ENCODE data around the gene TRIM44.
"Not testable (repeated sequence)": the region's sequence is repeated elsewhere in the genome, so short reads cannot be mapped to it uniquely, and the experiment has no call there.

TRIM44 gene

DNA sequence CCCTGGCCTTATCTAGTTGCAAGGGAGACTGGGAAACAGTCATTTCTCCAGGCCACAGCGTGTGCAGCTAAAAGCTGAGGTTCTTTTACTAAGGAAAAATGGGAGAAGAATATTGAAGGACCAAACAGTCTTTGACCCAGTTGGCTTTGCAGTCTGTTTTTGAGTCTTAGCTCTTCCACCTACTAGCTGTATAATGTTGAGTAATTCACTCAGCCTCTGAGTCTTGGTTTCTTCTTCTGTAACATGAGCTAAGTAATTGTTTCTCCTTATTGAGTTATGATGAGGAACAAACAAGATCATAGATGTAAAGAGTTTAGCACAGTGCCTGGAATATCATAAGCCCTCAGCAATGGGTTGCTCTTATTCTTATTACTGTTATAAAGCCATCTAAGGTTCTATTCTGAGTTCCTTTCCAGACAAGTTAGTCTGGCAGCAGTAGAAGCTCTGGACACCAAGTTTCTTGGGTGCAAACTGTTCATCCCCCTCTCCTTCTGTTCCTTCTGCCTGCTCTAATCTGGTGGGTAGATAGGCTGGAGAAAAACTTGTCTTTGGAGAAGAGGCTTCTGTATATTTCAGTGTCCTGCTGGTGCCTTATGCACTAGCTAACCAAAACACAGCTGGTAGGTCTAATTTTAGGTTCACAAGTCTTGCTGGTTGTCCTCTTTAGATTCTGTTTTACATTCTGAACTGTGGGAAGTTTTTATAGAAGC is 13.5 kb downstream of the TRIM44 start:
- no peak for DNase-seq

DNA sequence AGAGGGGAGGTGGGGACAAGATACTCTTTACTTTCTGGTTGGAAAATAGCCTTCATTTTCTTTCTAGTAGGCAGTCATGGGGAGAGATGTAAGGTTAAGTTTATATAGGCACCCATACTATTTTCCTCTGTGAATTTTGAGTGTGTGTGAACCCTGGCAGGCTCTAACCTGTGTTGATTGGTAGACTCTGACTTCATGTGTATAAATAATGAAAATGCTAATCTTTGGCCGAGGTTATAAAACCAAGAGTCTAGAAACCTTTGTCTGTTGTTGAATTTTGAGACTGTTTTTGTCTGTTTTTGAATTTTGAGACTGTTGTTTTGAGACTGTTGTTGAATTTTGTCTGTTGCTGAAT is 14.0 kb downstream of the TRIM44 start:
- no peak for DNase-seq

DNA sequence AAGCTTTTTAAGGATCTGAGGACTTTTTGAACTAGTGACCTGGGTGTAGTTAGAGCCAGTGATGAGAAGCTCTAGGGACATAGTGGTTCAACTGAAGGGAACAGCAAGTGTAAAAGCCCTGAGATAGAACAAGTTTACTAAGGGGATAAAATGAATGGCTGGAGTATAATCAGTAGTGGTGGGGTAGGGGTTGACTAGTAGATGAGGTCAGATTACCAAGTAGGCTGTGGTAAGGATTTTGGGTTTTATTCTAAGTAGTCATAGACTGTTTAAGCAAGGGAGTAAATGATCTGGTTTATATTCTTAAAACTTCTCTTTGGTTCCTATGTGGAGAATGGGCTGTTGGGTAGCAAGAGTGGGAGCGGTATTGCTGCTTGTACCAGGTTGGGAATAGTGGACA is 15.3 kb downstream of the TRIM44 start:
- DNase-seq, result no peak

DNA sequence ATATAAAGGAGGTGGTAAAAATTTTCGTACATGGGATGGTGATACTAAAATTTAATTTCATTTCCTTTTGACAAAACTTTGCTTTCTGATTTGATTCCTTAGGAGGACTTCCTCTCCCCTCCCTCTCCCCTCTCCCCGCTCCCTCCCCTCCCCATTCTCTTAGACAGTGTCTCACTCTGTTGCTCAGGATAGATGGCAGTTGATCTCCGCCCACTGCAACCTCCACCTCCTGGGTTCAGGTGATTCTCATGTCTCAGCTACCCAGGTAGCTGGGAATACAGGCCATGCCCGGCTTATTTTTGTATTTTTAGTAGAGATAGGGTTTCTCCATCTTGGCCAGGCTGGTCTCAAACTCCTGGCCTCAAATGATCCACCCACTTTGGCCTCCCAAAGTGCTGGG is 15.9 kb downstream of the TRIM44 start:
- no peak for DNase-seq

DNA sequence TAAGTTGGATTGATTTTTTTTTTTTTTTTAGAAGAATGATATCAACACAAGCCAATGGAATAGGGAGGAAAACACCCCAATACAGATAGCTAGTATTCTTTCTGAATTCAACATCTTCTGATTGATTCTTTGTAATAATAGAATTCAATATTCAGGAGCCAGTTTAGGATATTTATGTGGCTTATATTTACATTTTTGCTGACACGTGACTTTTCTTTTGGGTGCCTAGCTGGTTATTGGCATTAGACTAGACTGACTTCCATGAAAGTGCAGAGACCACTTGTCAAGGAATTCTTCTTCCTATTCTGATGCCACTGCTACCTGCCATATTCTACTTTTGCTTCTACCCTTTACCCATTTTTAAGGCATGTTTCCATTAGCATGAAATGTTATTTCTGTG is 16.4 kb downstream of the TRIM44 start:
- DNase-seq, result no peak

DNA sequence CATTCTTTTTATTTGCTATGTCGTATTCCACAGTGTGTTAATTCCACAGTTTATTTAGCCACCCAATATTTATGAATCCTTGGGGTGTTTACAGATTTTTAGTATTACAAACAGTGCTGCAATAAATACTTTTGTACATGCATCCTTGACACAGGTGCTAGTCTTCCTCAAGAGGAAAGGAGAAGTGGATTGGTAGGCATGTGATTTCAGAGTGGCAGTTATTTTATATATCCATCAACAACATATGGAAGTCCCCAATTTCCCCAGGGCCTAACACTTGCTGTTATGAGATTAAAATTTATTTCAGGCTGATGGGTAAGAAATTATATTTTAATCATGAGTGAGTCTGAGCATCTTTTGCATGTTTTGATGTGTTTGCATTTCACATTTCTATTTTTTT is 17.9 kb downstream of the TRIM44 start:
- DNase-seq, result no peak

DNA sequence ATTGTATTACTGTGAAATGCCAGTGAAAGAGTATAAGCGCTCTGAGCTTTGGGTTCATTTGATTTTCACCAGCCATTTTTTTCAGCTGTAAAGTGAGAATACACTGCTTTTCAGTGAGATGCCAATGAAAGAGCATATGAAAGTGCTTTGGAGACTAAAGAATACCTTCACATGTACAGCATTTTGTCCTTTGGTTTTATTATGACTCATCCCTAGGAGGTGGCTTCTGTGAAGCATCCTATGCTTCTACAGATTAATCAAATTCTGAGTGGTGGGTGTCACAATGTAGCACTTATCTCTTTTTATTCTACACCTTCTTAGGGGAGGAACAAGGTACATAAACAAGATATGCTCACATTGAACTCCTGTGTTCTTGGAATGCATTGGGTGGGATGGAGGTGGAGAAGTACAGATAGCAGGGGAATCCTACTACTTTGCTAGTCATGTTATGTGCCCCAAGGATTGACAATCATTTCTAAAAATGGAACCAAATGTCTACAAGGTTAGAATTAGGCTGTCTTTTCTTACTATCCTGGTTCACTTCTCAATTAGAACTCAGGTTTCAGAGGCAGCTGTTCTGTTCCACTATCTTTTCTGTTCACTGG is 18.7 kb downstream of the TRIM44 start:
- DNase-seq, result peak in 1 of 2 experiments; percentile 3

DNA sequence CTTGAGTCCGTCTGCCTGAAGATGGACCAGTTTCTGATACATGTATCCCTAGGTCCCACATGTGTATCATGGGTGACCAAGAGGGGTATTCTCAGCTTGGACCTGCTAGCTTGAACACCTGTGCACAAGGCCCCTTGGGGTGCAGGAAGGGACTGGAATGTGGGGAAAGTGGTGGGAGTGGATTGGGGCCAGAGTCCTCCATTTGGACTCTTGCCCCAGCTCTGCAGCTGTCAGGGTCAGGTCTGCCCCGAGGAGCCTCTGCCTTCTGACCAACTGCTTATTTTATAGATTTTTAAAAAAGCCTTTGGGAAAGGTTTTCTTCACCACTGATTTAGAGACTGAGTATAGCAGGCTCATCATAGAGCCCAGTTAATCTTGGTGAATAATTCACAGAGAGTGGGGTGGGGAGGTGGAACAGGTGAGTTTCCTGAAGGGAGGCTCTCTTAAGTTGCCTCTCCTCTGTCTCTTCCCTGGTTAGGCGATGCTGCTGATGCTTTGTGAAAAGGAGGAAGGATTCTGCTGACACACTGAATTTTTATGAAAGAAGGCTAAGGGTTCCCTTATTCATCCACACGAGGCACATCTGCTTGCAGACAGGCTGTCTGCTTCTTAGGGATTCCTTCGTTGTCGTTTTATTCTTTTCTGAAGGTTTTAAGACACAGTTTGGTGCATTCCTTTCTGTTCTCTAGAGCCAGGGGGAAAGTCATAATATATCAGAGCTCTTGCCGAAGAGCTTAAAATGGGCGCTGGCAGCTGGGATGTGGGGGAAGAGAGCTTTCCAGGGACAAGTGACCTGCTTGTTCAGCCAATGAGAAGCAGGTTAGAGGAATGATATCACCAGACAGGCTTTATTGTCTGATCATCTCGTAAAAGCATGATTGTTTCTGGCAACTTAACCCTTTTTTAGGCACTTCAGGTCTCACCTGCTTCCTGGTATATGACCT is 19.9 kb downstream of the TRIM44 start:
- peak; percentile 76 to 91 for DNase-seq

DNA sequence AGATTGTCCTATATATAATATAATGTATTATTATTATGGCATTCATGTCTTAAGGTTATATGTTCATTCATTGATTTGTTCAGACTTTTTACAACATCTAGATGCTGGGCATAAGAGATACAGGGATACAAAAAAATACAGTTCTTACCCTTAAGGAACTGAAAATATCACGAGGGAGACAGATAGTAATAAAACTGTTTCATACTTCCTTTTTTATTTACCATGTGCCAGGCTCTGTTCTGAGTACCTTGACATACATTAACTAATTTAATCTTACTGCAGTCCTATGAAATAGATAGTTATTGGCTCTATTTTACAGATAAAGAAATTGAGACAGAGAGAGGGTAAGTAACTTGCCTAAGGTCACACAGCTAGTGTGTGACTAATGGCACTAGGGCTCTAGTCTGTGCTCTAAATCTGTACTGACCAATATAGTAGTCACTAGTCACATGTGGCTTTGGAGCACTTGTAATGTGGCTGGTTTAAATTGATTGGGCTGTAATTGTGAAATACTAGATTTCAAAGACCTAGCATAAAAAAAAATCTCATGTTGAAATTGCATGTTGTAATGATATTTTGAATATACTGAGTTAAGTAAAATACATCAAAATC is 21.3 kb downstream of the TRIM44 start:
- no peak for DNase-seq

DNA sequence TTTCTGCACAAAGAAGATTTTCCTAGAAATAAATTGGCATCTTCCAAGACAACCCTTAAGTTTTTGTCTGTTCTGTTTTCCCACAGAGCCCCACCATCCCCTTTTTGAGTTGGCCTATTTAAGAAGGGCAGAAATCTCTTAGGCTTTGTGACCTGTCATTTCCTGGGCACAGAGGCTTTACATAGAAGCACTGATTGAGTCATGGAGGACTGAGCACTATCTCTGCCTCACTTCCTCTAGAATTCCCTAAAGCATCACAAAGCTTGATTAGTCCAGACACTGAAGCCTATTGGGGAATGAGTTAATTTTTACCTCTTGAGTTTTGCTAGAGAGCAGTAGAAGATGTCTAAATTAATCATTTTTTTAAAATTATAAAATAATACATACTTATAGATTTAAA is 25.4 kb downstream of the TRIM44 start:
- no peak for DNase-seq

DNA sequence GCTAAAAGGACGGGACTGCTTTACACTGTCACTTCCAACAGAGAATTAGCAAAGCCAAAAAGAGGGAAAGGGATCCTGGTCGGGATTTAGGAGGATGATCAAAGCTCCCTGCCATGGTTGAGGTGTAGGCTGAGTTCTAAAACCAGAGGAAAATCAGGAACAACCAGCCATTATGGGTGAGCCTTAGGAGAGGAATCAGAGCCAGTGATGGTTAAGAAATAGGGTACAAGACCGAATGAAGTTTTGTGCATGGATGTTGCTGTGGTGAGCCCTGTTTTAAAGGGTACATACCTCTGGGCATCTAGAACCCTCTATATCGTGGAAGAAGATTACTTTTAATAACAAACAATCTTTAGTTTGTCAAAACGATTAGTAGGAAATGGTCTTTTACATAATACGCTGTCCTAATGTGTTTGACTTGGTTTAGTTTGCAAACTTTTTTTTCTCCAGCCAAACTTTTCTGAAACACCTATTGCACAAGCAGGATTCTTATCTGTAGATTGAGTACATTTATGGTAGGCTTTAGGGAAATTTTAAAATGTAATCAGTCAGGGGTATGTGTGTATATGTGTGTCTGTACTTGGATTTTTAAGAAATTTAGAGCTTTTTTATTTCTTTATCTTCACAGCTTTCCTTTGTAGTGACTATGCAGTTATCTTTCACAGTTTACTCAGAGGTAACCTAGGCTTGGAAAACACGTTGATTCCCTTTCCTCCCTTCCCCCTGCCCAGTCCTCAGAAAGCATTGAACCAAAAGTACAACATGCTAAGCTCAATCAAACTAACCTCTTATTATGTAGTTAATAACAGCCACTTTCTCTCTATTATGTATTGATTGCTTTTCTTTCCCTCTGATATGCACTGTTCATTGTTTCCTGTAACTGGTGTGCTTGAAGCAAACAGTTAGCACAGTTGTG is 26.8 kb downstream of the TRIM44 start:
- DNase-seq, result peak in 1 of 2 experiments; percentile 10

DNA sequence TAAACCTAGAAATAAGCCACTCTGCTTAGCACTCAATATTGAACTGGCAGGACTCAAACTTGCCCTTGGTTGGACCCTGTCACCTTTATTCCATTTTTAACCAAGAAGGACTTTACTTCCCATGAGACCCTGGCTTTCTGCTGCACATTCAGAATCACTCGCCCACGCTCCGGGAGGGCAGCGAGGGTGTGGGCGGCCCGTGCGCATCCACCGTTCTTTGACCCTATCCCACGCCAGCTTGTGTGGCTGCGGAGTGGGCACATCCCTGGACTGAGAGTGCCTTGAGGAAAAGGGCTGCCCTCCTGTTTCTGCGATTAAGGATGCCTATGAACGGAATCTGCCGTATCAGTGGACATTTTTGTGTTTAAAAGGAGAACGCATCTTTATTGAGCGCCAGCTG is 39.6 kb downstream of the TRIM44 start:
- no peak for DNase-seq

DNA sequence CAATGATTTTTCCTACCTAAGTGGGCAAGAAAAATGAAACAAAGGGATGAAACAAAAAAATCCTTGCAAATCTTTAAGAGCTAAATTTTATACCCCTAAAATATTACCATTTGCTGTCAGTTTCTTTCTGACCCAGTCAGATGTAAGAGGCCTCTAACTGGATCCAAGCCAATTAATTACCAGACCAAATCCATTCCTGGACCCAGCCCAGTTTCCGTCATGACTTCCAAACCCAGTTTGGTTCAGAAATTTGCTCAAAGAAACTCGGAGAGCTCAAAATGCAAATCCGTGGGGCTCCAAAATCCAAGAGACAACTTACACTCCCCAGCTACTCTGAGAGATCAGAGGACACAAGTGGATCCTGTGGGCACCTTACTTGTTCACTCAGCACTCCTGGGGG is 46.8 kb downstream of the TRIM44 start:
- DNase-seq, result no peak

DNA sequence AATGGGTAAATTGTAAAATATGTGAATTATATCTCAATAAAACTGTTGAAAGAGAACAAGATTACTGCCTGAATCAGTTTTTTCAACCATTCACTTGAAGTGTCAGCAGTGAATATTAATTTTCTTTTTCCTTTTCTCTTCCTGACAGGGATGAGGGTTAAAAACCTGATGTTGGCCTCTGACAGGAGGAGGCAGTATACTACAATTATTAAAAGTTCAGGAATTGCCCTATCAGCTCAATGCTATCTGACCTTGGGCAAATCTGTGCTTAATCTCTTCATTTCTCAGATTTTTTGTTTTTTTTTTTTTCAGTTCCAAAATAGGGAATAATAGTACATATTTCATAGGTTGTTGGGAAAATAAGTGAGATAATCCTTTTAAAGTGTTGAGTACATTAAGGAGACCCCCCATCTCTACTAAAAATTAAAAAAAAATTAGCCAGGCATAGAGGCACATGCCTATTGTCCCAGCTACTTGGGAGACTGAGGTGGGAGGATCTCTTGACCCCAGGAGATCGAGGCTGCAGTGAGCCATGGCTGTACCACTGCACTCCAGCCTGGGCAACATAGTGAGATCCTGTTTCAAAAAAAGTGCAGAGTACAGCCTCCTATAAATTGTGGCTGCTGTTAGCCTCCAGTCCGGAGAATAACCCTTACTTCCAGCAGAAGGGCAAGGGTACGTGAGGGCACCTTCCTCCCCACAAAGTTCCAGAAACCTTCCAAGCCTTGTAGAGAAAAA is 48.8 kb downstream of the TRIM44 start:
- DNase-seq, result no peak

DNA sequence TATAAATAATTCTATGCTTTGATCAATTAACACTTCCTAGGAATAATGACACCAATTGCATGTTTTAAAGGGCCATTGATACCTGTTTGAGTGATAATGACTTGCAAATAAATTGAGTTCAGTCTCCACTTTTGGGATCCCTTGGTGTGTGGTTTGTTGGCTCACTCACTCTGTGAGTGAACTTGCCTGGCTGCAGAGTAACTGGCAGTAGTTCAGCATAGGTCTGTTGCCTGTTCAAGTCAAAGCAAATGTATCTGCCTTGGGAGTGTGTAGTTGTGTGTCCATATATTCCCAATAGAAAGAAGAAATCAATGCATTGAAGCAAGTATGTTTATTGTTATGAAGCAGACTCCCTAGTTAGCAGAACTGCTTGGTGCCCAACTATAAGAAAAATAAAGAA is 49.3 kb downstream of the TRIM44 start:
- DNase-seq, result no peak

DNA sequence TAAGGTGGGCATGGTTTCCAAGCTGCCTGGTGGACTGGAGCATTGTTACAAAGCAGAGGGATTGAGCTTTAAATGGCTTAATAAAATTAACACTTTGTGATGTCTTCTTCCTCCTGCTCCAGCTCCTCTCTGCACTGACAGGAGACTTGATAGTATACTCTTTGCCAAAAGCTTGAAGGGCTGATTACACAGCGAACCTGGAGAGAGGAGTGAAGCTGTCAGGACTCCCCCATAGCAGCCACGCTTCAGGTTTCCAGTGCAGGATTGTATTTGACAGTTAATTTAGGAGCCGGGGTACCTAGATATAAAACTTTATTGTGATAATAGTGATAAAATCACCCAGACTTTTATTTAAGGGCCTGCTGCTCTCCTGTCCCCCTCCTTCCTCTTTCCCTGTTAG is 50.0 kb downstream of the TRIM44 start:
- no peak for DNase-seq

DNA sequence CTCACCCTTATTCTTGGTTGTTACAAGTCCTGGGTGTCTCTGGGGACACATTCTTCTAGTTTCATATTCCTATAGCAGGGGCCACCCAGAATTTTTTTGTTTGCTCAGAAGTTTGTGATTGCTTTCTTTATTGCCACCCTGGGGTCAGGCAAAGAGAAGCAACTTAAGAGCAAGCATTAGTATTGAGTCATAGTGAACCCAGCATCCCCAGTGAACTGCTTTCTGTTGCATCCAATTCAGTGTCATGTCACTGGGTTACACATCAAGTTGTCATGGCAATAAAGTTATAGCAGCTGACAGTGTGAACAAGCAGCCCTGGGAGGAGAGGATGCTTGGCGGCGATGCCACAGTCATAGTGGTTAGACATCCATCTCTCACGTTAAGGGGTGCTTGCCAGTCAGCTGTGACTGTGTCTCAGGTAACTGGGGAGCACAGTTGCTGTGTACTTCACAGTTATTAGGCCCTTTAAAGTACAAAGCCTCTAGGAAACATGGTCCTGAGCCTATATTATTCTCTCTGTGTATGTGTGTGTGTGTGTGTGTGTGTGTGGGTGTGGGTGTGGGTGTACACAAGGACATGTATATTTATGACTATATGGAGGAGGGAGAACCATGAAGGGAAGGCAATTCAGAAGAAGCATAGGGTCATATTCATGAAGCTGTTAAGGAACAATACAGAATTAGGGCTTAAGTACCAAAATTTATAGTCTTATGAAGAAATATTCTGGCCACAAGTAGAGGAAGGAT is 52.5 kb downstream of the TRIM44 start:
- no peak for DNase-seq

DNA sequence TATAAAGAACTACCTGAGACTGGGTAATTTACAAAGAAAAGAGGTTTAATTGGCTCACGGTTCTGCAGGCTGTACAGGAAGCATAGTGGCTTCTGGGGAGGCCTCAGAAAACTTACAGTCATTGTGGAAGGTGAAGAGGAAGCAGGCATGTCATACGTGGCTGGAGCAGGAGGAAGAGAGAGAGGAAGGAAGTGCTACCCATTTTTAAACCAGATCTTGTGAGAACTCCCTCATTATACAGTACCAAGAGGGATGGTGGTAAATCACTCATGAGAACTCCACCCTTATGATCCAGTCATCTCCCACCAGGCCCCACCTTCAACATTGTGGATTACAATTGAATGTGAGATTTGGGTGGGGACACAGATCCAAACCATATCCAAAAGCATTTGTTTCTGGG is 53.1 kb downstream of the TRIM44 start:
- not testable (repeated sequence) for DNase-seq

DNA sequence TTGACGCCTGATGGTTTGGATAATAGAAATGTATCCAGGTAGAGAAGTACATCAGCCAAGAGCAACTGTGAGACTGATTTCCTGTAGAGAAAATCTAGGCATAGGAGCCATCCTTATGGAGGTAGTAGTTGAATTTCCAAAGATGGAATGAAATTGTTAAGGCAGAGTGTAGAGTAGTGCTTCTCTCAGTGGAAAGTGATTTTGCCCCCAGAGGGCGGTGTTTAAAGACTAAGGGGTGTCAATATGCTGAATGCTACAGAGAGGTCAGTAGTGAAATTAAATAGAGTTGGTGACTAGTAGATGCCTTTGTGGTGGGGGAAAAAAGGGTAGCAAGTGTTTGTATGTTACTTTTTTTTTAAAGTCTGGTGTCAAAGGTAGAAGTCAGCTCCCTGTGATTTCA is 54.5 kb downstream of the TRIM44 start:
- DNase-seq, result peak in 1 of 2 experiments; percentile 9

DNA sequence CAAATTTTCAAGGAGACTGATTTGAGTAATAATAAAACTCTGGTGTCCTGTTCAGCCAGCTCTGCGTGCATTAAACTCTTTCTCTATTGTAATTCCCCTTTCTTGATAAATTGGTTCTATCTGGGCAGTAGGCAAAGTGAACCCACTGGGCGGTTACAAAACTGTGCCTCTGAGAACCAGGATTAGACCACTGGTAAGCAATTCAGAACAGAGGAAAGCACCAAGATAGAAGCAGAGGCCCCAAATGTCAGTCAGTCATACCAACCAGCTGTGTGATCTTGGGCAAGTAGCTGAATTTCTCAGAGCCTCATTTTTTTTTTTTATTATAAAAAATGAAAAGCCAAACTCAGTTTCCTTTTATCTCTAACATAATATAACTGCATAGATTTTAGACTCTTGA is 54.9 kb downstream of the TRIM44 start:
- no peak for DNase-seq
